Measurements from ENCODE around the gene STKLD1. TPM values are rescaled to one million over a fixed set of nuclear protein-coding genes. Genes with fewer than 3 reads are reported as not detected.

Gene STKLD1
- total RNA-seq, 1 donor from 2014 or later, result 0.27 TPM

- ATAC-seq (ENCODE audit: poor library complexity), result no peak
- DNase-seq, result no peak
- intact Hi-C loops (cut with DNase I), result no loop called here
Observed at GRCh38 chr9:133397370-133397769, 21.2 kb downstream of the STKLD1 start.

DNA sequence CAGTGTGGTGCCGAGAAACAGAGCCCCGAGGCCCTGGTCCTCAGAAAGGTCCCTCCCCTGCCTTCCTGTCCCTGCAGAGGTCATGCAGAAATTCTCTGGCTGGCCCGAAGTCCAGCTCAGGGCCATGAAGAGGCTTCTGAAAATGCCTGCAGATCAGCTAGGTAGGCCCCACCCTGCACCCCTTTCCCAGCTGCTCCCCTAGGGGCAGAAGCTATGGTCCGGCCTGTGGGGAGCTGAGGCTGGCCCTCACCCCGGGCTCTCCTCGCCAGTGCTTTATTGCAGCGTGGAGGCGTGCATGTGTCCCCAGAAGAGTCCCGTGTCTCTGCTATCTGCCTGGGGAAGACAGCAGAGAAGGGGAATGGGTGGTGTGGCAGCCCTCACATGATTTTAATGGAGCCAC lies 21.7 kb downstream of the STKLD1 start:
- no peak for DNase-seq
- intact Hi-C loops (cut with DNase I), result no loop called here

GRCh38 chr9:133400292-133400691 lies 24.1 kb downstream of the STKLD1 start:
- intact Hi-C loops (cut with DNase I), result no loop called here
- ATAC-seq (ENCODE audit: poor library complexity) (no peak), DNase-seq (no peak)

More for the DNA sequence above, 21.7 kb downstream of the STKLD1 start:
- ATAC-seq (ENCODE audit: poor library complexity), result no peak

- no peak for DNase-seq
- no peak for ATAC-seq (ENCODE audit: poor library complexity)
- intact Hi-C loops (cut with DNase I), result no loop called here
Observed at GRCh38 chr9:133401588-133401987, 25.4 kb downstream of the STKLD1 start.

DNA sequence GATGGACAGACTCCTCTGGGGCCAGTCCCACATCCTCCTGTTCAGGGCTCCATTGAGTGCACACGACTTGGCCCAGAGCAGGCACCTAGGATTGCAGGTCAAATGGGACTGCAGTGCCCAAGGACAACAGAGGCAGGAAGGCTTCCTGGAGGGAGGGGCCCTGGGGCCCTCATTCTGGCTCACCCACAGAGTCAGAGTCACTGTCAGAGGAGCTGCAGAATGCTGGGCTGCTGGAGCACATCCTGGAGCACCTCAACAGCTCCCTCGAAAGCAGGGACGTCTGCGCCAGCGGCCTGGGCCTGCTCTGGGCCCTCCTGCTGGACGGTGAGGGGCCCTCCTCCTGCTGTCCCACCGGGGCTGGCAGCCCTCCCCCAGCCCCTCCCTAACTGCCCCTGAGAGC lies 26.5 kb downstream of the STKLD1 start:
- DNase-seq, result no peak
- intact Hi-C loops (cut with DNase I), result no loop called here

DNA sequence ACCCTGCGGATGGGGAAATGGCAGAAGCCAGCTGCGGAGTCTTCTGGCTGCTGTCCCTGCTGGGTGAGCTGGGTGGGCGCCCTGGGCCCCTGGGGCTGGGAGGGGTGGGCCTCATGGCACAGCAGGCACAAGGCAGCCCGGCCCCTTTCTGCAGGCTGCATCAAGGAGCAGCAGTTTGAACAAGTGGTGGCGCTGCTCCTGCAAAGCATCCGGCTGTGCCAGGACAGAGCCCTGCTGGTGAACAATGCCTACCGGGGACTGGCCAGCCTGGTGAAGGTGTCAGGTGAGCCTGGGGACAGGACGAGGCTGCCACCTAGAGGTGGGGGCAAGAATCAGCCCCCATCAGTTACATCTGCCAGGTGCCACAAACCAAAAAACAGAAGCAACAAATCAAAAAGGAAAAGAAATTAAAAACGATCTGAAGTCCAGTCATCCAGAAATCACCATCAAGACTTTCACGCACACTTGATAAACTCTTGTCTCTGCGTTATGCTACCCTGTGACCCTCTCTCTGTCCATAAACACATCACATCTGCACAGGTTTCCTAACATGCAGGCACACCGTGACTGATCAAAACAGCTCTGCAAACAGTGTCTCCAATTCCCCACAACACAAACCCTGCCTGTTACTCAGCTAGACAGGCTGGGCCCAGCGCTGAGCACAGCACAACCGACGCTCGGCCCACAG lies 27.7 kb downstream of the STKLD1 start:
- ATAC-seq (ENCODE audit: poor library complexity), result no peak
- no peak for DNase-seq
- intact Hi-C loops (cut with DNase I), result no loop called here

More for the DNA sequence above, 26.5 kb downstream of the STKLD1 start:
- ATAC-seq (ENCODE audit: poor library complexity), result no peak

DNA sequence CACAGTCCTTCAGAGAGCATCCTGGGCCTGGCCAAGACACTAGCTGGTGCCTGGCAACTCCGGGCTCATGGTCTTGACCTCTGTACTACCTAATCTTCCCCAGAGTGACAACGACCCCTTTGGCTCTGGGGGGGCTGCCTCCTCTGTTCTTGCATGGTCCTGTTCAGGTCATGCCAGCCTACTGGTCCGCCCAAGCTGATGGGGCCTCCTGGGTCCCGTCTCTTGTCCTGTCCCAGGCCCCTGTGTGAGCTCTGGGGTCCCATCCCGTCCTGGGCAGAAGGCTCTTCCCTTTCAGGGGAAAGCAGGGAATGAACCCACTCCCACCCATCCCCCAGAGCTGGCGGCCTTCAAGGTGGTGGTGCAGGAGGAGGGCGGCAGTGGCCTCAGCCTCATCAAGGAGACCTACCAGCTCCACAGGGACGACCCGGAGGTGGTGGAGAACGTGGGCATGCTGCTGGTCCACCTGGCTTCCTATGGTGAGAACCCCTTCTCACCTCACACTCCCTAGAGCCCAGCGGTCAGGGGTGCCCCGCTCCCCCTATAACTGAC lies 28.4 kb downstream of the STKLD1 start:
- intact Hi-C loops (cut with DNase I), result no loop called here
- ATAC-seq (ENCODE audit: poor library complexity) (no peak), DNase-seq (no peak)

- ATAC-seq (ENCODE audit: poor library complexity) (peak; percentile 28), DNase-seq (no peak)
- intact Hi-C loops (cut with DNase I), result loop anchor here (2.0 kb wide), 1 partner anchor 81 kb away; no protein-coding TSS in a partner anchor
Observed at GRCh38 chr9:133405508-133406438, 29.6 kb downstream of the STKLD1 start.

GRCh38 chr9:133406480-133407307 lies 30.5 kb downstream of the STKLD1 start:
- peak; percentile 82 for ATAC-seq (ENCODE audit: poor library complexity)
- peak; percentile 80 for DNase-seq
- intact Hi-C loops (cut with DNase I), result loop anchor here (2.0 kb wide), 1 partner anchor 80 kb away; no protein-coding TSS in a partner anchor

- intact Hi-C loops (cut with DNase I), result no loop called here
- DNase-seq (no peak), ATAC-seq (ENCODE audit: poor library complexity) (no peak)
Observed at GRCh38 chr9:133408042-133408441, 31.9 kb downstream of the STKLD1 start.

DNA sequence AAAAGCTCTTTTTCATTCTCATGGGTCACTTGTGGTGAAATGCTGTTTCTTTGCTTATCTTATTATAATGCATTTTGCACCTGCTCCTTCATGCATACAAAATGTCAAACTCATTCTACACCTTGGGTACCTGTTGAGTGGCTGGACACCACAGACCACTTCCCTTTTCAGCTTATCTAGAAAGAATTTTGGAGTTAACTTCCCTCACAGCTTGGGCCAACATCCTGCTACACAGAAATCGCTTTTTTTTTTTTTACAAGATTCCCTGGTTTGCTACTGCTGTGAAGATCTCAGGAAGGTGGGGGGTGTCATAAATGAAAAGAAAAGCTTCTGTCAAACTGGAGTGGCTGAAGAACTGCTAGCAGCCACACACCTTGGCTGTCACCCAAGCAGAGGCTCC lies 39.0 kb downstream of the STKLD1 start:
- DNase-seq (no peak), ATAC-seq (ENCODE audit: poor library complexity) (no peak)
- intact Hi-C loops (cut with DNase I), result no loop called here

- intact Hi-C loops (cut with DNase I), result no loop called here
- ATAC-seq (ENCODE audit: poor library complexity) (peak; percentile 97), DNase-seq (peak; percentile 88)
Observed at GRCh38 chr9:133417541-133418461, 41.6 kb downstream of the STKLD1 start, which contains the start of gene REXO4. Gene REXO4, minus strand, starts transcription at chr9:133418010. Its CDS starts 166 bp downstream, at chr9:133417844.

DNA sequence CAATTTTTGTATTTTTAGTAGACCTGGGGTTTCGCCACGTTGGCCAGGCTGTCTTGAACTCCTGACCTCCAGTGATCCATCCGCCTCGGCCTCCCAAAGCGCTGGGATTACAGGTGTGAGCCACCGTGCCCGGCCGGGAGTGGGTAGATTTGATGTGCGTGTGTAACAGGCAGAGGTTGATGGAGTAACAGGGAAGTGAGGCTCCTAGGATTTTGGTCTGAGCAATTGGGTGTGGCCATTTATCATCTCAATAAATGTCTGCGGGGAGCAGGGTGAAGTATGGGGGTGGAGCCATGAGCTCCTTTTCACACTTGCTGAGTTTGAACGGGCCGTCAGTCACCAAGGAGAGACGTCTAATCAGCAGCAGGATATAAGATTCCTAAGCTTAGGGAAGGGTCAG lies 42.8 kb downstream of the STKLD1 start:
- DNase-seq (no peak), ATAC-seq (ENCODE audit: poor library complexity) (no peak)
- intact Hi-C loops (cut with DNase I), result no loop called here

DNA sequence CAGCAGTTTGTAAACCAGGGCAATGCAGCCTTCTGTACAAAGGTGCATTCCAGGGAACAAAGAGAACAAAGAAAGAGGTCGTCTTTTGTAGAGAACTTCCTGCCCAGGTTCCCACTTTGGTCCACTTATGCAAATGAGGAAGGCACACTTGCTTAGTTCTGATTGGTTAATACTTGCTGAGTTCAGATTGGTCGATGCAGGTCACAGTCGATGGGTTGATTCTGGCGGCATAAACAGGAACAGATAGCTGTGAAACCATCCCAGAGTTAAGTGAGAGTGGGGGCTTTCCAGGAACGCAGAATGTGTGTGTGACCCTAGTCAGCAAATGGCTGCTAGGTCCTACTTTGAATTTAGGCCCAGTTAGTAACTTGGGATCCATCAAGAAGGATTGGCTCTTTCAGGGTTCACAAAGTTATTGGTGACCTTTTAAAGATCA lies 44.2 kb downstream of the STKLD1 start:
- intact Hi-C loops (cut with DNase I), result no loop called here
- ATAC-seq (ENCODE audit: poor library complexity) (no peak), DNase-seq (no peak)

DNA sequence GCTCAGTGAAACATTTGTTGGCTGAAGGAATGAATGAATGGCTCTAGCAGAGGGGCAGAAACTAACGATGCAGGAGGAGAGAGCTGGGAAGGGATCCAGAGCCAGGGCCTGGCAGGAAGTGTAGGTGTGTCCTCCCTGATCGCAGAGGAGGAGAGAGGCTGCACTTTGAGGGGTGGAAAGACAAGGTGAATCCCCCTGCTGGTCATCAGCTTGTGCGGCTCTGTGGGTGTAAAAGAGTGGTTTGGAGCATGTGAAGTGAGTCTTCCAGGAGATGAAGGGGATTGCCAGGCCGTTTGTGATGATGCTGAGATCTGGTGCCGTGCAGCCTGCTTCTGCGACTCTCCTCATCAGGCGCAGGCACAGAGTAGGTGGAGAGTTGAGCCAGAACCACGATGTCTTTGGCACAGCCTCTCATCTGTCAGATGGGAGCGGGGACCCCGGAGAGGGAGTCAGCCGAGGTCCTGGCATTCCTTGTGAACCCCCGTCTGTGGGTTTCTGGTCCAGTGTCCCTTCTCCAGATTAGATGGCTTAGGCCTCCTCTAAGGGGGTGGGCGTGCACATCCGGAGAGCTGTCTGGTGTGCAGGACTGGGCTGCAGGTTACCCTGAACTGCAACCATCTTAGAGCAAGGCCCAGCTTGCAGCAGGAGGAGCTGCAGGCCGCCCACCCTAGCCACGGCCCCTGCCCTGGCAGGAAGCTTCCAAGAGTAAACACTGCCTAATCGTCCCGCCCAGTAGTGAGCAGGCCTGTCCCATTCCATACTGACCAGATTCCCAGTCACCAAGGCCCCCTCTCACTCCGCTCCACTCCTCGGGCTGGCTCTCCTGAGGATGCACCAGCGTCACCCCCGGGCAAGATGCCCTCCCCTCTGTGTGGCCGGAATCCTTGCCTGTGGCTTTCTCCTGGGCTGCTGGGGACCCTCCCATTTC lies 45.7 kb downstream of the STKLD1 start, which contains the start of gene ADAMTS13:
Gene ADAMTS13, plus strand, starts transcription at position 753 of the 928 bp plus-strand sequence. Its CDS starts 77 bp downstream, at position 830.
- intact Hi-C loops (cut with DNase I), result no loop called here
- no peak for DNase-seq

GRCh38 chr9:133423216-133423615 lies 47.0 kb downstream of the STKLD1 start:
- peak; percentile 14 for ATAC-seq (ENCODE audit: poor library complexity)
- DNase-seq, result no peak
- intact Hi-C loops (cut with DNase I), result no loop called here

More for the DNA sequence above, 45.7 kb downstream of the STKLD1 start, which contains the start of gene ADAMTS13:
- no peak for ATAC-seq (ENCODE audit: poor library complexity)

Data from Right ventricle myocardium superior (tissue), 1 donor.